K562 (cell line): ENCODE data around the gene EFR3B. TPM values are rescaled to one million over a fixed set of nuclear protein-coding genes. Genes with fewer than 3 reads are reported as not detected.

ENCODE experiments used
- ATAC-seq: fragments of 200-7000 bp; cut with Tn5 transposase; 3 replicates; pipeline ENCODE4 v1.9.1; 2020; ENCODE audit warnings: moderate library complexity
- BruUV-seq: library from RNA; stranded (reverse); fragments of 400-500 nt; replicated peaks from 2 replicates; lab custom pipeline; 2021; lab: Mats Ljungman, UMichigan
- CTCF ChIA-PET: fragments of 300-600 bp; formaldehyde crosslinking; extraction: SDS; loops from one replicate; lab custom pipeline; 2021; ENCODE audit warnings: low intra/inter-chr PET ratio; lab: Yijun Ruan, JAX
- POLR2A ChIA-PET: fragments of 300-600, 350-650 bp; sonication (Branson Sonifier 250); formaldehyde crosslinking; extraction: SDS; loops from one replicate; lab custom pipeline; 2021; ENCODE audit warnings: antibody characterized with exemption, inconsistent platforms; lab: Yijun Ruan, JAX
- DNase-seq, 4 experiments: peaks; one replicate each; pipeline versions ENCODE4 v3.0.0 to v3.0.0-alpha.2; 2011 to 2018; ENCODE audit warnings: low spot score in 3 of 4, mixed read lengths in 3 of 4; ENCODE audit errors: extremely low read depth in 1 of 4
- FAIRE-seq: peaks from 2 replicates; lab custom pipeline; 2011; peaks lifted over from hg19 to GRCh38; lab: Jason Lieb, UNC
- H2AFZ ChIP-seq: 2 replicates; pipeline ENCODE4 v1.6.0; 2011; ENCODE audit warnings: low read depth, low read length, control low read depth, inconsistent platforms
- H3K27ac ChIP-seq: fragments of 200-600 bp; 3 replicates; pipeline ENCODE4 v1.8.0; 2011; ENCODE audit warnings: low read depth, mild to moderate bottlenecking, control low read depth, inconsistent platforms, low read length, moderate library complexity, mixed read lengths; ENCODE audit errors: extremely low read depth
- H3K27me3 ChIP-seq, 2 experiments: fragments of 300-600 bp in 1 of 2; 2 replicates in 1 of 2; 3 replicates in 1 of 2; pipeline versions ENCODE4 v1.6.0 to v1.8.0; 2011; ENCODE audit warnings: inconsistent platforms in 2 of 2, low read length in 2 of 2, mild to moderate bottlenecking in 1 of 2, mixed read lengths in 1 of 2, moderate library complexity in 1 of 2; ENCODE audit not compliant: control insufficient read depth in 2 of 2, insufficient read depth in 2 of 2
- H3K36me3 ChIP-seq: fragments of 300-600 bp; 3 replicates; pipeline ENCODE4 v1.8.0; 2011; ENCODE audit warnings: mild to moderate bottlenecking, low read length, inconsistent platforms; ENCODE audit not compliant: control insufficient read depth, insufficient read depth
- H3K4me1 ChIP-seq, 2 experiments: fragments of 200-600 bp in 1 of 2; replicated peaks in 1 of 2; 2 replicates in 1 of 2; 3 replicates in 1 of 2; pipeline versions ENCODE4 v1.5.1 to v1.8.0; 2011; ENCODE audit warnings: inconsistent platforms in 2 of 2, low read length in 2 of 2, mild to moderate bottlenecking in 1 of 2, mixed read lengths in 1 of 2, moderate library complexity in 1 of 2; ENCODE audit not compliant: control insufficient read depth in 2 of 2, insufficient read depth in 2 of 2
- H3K4me2 ChIP-seq: 2 replicates; pipeline ENCODE4 v1.6.1; 2011; ENCODE audit warnings: low read length, control low read depth, inconsistent platforms, mixed read lengths; ENCODE audit not compliant: insufficient read depth
- H3K4me3 ChIP-seq: fragments of 200-600 bp; sonication (generic), shearing (Covaris generic); 2 replicates; pipeline ENCODE4 v1.5.1; 2016; ENCODE audit warnings: control low read depth, inconsistent platforms
- H3K79me2 ChIP-seq: fragments of 200-600 bp; 3 replicates; pipeline ENCODE4 v1.8.0; 2011; ENCODE audit warnings: low read length, inconsistent platforms; ENCODE audit not compliant: control insufficient read depth, insufficient read depth
- H3K9ac ChIP-seq, 2 experiments: 2 replicates each; pipeline versions ENCODE4 v1.6.0 to v1.6.1; 2011; ENCODE audit warnings: low read depth in 2 of 2, low read length in 2 of 2, control low read depth in 1 of 2, inconsistent platforms in 1 of 2, mild to moderate bottlenecking in 1 of 2, mixed read lengths in 1 of 2; ENCODE audit not compliant: insufficient read depth in 1 of 2
- H3K9me1 ChIP-seq: one replicate; pipeline ENCODE4 v1.6.0; 2011; ENCODE audit warnings: inconsistent platforms, mild to moderate bottlenecking, low read length, moderate library complexity; ENCODE audit not compliant: control insufficient read depth, insufficient read depth
- H3K9me3 ChIP-seq: replicated peaks from 2 replicates; pipeline ENCODE4 v1.5.1; 2011; ENCODE audit warnings: low read depth, low read length, inconsistent platforms; ENCODE audit not compliant: control insufficient read depth, insufficient read depth
- H4K20me1 ChIP-seq: replicated peaks from 2 replicates; pipeline ENCODE4 v1.6.1; 2011; ENCODE audit warnings: low read length, inconsistent platforms, mixed read lengths; ENCODE audit not compliant: control insufficient read depth, insufficient read depth
- ETV5 ChIP-seq: sonication (generic); formaldehyde crosslinking; IDR thresholded peaks from 2 replicates; pipeline ENCODE4 v1.4.0; 2020; ENCODE audit warnings: low read depth, mild to moderate bottlenecking, missing genetic modification reagents
- MTA3 ChIP-seq: fragments of 450-650 bp; formaldehyde crosslinking; IDR thresholded peaks from 2 replicates; pipeline ENCODE4 v1.6.1; 2017; ENCODE audit warnings: mild to moderate bottlenecking, borderline replicate concordance
- MXI1 ChIP-seq: IDR thresholded peaks from 2 replicates; pipeline ENCODE4 v1.6.1; 2011; ENCODE audit warnings: low read depth, mild to moderate bottlenecking, improper control_type of control experiment, low read length
- RAD51 ChIP-seq: fragments of 450-650 bp; IDR thresholded peaks from 2 replicates; pipeline ENCODE4 v1.7.1; 2016; ENCODE audit warnings: low read depth, mild to moderate bottlenecking, borderline replicate concordance
- SMAD3 ChIP-seq: fragments of 450-650 bp; formaldehyde crosslinking; conservative IDR thresholded peaks from 2 replicates; pipeline ENCODE4 v1.4.0; 2020; ENCODE audit warnings: mild to moderate bottlenecking
- TCF7L2 ChIP-seq: fragments of 150-350 bp; IDR thresholded peaks from 2 replicates; pipeline ENCODE4 v1.6.1; 2016; ENCODE audit warnings: low read depth, mild to moderate bottlenecking, low read length, moderate library complexity
- ZNF586 ChIP-seq: fragments of 450-650 bp; formaldehyde crosslinking; conservative IDR thresholded peaks from 2 replicates; pipeline ENCODE4 v1.4.0; 2020; ENCODE audit warnings: mild to moderate bottlenecking, moderate library complexity
- ZNF79 ChIP-seq: fragments of 250-450 bp; sonication (Bioruptor Pico); IDR thresholded peaks from 2 replicates; pipeline ENCODE4 v1.4.0; 2020; ENCODE audit warnings: low read depth, mild to moderate bottlenecking, moderate library complexity
- WGBS: fragments of 100-300 bp; shearing (Covaris generic); methylation state at CpG from one replicate; pipeline ENCODE4 v1.1.6; 2016; ENCODE audit warnings: low coverage, mixed read lengths; ENCODE audit not compliant: insufficient coverage; ENCODE audit errors: missing lambda C conversion rate; 5-methylcytosine and 5-hydroxymethylcytosine counted together
- in situ Hi-C: fragments of 300-500 bp; cut with MboI; formaldehyde crosslinking; loops from 4 replicates; pipeline ENCODE4 v1.15.0; 2018; ENCODE audit warnings: inconsistent platforms, mixed read lengths
- intact Hi-C: fragments of 100-400 bp; cut with micrococcal nuclease; formaldehyde crosslinking; loops from 2 replicates; pipeline ENCODE4 v1.14.2; 2022
- polyA plus RNA-seq, 8 experiments: library from polyadenylated mRNA; depleted of rRNA in 4 of 8; stranded (reverse) in 5 of 8; unstranded in 3 of 8; fragments of >200 nt; fragmentation: Nextera tagmentation in 2 of 8; fragmentation: Illumina TruSeq in 1 of 8; extraction: Ambion mirVana in 2 of 8; extraction: Trizol in 1 of 8; gene quantifications; 2 replicates each; pipeline versions ENCODE4 v1.2.1 to v1.2.3, GENCODE V29; 2011 to 2014; ENCODE audit warnings: inconsistent platforms in 1 of 8, missing spikeins in 1 of 8
- total RNA-seq, 7 experiments: library from RNA; depleted of rRNA in 6 of 7; stranded (reverse); fragments of >200 nt in 6 of 7; fragmentation: Illumina TruSeq in 2 of 7; extraction: Trizol in 2 of 7; gene quantifications; 2 replicates each; pipeline versions ENCODE4 v1.2.1 to v1.2.3, GENCODE V29; 2011 to 2021; ENCODE audit warnings: low replicate concordance in 1 of 7
- TF ChIP-seq, protein P1 (sequence below): fragments of 250-450 bp; sonication (Bioruptor Pico); IDR thresholded peaks from 2 replicates; pipeline ENCODE4 v1.4.0; 2020; ENCODE audit warnings: mild to moderate bottlenecking, moderate library complexity
- TF ChIP-seq, protein P2 (sequence below): sonication (generic); formaldehyde crosslinking; IDR thresholded peaks from 2 replicates; pipeline ENCODE4 v1.8.1; 2023; ENCODE audit warnings: mild to moderate bottlenecking, missing genetic modification reagents
- TF ChIP-seq, protein P3 (sequence below): sonication (generic); formaldehyde crosslinking; IDR thresholded peaks from 2 replicates; pipeline ENCODE4 v1.8.0; 2022; ENCODE audit warnings: missing genetic modification reagents, mild to moderate bottlenecking, borderline replicate concordance

Gene EFR3B
- total and polyA plus RNA-seq, 9 of the 15 experiments (the other 6 are each of a cell fraction or from before 2014, with no cell fraction given) = not detected

DNA sequence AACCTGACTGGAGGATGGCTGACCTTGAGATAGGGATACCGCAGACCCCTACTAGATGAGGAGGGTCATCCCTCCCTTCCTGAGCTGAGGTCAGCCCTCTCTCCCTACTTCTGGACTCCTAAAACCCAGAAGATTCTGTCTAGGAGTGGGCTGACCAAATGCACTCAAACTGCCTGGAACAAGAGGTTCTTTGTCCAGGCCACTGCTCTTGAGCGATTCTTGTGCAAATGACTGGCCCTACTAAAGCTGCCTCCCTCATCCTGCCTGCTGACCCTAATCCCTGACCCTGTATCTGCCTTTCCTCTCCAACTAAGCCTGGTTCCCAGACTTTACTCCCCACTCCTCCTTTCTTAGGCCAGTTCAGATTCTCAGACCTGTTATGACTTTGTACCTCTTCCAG lies 56.2 kb downstream of the EFR3B start:
- FAIRE-seq = no peak

More for the DNA sequence above, 56.2 kb downstream of the EFR3B start:
- Histone ChIP-seq H3K36me3 (no peaks in the 10 kb centered on the region), H3K4me2 (no peak overlapping the region), H3K27me3 (peaks cover 14 to 34% of the 10 kb centered on the region in 2 experiments), H3K9me3 (no peaks in the 10 kb centered on the region), H3K9ac (no peak overlapping the region), H3K4me3 (no peak overlapping the region), H3K9me1 (no peaks in the 10 kb centered on the region), H3K27ac (no peak overlapping the region), H3K4me1 (no peaks in the 10 kb centered on the region), H4K20me1 (peaks cover 3% of the 10 kb centered on the region; the same call in 1 of the 2 replicates), H2AFZ (no peak overlapping the region), H3K79me2 (no peaks in the 10 kb centered on the region)
- ATAC-seq = no peak
- DNase-seq = no peak
- WGBS = 0% methylated on average over 2 of the region's 2 CpGs
- intact Hi-C loops (no loop called here), in situ Hi-C loops (no loop called here)
- CTCF ChIA-PET = no interaction called here
- TF ChIP-seq ZNF586 (CRISPR knock-in tag) = no peak
- TF ChIP-seq MTA3 = no peak
- no peak for TF ChIP-seq TCF7L2
- TF ChIP-seq SMAD3 (CRISPR knock-in tag) = no peak
- TF ChIP-seq ETV5 (CRISPR knock-in tag) = no peak
- TF ChIP-seq, protein P1, sequence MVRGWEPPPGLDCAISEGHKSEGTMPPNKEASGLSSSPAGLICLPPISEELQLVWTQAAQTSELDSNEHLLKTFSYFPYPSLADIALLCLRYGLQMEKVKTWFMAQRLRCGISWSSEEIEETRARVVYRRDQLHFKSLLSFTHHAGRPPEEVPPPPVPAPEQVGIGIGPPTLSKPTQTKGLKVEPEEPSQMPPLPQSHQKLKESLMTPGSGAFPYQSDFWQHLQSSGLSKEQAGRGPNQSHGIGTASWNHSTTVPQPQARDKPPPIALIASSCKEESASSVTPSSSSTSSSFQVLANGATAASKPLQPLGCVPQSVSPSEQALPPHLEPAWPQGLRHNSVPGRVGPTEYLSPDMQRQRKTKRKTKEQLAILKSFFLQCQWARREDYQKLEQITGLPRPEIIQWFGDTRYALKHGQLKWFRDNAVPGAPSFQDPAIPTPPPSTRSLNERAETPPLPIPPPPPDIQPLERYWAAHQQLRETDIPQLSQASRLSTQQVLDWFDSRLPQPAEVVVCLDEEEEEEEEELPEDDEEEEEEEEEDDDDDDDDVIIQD = no peak
- TF ChIP-seq MXI1 = no peak
- TF ChIP-seq, protein P2, sequence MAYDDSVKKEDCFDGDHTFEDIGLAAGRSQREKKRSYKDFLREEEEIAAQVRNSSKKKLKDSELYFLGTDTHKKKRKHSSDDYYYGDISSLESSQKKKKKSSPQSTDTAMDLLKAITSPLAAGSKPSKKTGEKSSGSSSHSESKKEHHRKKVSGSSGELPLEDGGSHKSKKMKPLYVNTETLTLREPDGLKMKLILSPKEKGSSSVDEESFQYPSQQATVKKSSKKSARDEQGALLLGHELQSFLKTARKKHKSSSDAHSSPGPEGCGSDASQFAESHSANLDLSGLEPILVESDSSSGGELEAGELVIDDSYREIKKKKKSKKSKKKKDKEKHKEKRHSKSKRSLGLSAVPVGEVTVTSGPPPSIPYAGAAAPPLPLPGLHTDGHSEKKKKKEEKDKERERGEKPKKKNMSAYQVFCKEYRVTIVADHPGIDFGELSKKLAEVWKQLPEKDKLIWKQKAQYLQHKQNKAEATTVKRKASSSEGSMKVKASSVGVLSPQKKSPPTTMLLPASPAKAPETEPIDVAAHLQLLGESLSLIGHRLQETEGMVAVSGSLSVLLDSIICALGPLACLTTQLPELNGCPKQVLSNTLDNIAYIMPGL (CRISPR knock-in tag) = no peak
- no peak for TF ChIP-seq ZNF79 (CRISPR knock-in tag)
- TF ChIP-seq, protein P3, sequence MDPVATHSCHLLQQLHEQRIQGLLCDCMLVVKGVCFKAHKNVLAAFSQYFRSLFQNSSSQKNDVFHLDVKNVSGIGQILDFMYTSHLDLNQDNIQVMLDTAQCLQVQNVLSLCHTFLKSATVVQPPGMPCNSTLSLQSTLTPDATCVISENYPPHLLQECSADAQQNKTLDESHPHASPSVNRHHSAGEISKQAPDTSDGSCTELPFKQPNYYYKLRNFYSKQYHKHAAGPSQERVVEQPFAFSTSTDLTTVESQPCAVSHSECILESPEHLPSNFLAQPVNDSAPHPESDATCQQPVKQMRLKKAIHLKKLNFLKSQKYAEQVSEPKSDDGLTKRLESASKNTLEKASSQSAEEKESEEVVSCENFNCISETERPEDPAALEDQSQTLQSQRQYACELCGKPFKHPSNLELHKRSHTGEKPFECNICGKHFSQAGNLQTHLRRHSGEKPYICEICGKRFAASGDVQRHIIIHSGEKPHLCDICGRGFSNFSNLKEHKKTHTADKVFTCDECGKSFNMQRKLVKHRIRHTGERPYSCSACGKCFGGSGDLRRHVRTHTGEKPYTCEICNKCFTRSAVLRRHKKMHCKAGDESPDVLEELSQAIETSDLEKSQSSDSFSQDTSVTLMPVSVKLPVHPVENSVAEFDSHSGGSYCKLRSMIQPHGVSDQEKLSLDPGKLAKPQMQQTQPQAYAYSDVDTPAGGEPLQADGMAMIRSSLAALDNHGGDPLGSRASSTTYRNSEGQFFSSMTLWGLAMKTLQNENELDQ (CRISPR knock-in tag) = no peak
- no peak for TF ChIP-seq RAD51
- POLR2A ChIA-PET = interaction anchor here (0.7 kb wide), 1 partner anchor 127 kb away, joined by 3 read pairs; no protein-coding TSS in a partner anchor
- no TSS peak for BruUV-seq
